ENCODE results near the gene DMD. TPM values are rescaled to one million over a fixed set of nuclear protein-coding genes. Genes with fewer than 3 reads are reported as not detected.

DMD gene
- total RNA-seq, 1 experiment from 2014 or later = 2.2 TPM

DNA sequence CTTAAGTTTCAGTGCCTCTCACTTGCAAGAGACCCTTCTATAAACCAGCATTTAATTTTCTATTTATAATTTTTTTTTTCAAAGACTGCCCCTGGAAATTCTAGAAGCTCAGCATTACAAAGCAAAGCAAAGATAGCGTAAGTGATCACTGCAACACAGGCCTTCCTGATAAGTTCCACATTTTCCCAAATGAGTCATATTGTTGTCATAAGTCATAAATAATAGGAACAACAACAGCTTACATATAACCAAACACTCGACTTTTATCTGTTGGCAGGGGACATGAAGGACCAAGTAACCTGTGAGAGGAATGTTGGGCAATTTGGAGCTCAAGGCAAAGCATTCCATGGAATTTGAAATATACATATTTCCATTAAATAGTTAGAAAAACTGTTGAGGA lies 815.5 kb downstream of the DMD start:
- TF ChIP-seq, protein P1, sequence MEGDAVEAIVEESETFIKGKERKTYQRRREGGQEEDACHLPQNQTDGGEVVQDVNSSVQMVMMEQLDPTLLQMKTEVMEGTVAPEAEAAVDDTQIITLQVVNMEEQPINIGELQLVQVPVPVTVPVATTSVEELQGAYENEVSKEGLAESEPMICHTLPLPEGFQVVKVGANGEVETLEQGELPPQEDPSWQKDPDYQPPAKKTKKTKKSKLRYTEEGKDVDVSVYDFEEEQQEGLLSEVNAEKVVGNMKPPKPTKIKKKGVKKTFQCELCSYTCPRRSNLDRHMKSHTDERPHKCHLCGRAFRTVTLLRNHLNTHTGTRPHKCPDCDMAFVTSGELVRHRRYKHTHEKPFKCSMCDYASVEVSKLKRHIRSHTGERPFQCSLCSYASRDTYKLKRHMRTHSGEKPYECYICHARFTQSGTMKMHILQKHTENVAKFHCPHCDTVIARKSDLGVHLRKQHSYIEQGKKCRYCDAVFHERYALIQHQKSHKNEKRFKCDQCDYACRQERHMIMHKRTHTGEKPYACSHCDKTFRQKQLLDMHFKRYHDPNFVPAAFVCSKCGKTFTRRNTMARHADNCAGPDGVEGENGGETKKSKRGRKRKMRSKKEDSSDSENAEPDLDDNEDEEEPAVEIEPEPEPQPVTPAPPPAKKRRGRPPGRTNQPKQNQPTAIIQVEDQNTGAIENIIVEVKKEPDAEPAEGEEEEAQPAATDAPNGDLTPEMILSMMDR (IDR thresholded peaks at IDR 0.05) = no peak
- no peak for TF ChIP-seq TCF7L2 (IDR thresholded peaks at IDR 0.05; ENCODE audit: low read depth, low read length)
- TF ChIP-seq SIN3A (IDR thresholded peaks at IDR 0.05; ENCODE audit: borderline replicate concordance, insufficient read depth, low read depth, low read length) = no peak
- TF ChIP-seq REST (IDR thresholded peaks at IDR 0.05; ENCODE audit: insufficient read depth in 1 of 2, low read depth in 2 of 2, low read length in 1 of 2) = no peak
- no peak for TF ChIP-seq POLR2AphosphoS5 (IDR thresholded peaks at IDR 0.05; ENCODE audit: low read depth, low read length)
- H3K4me3 ChIP-seq (ENCODE audit: low read depth in 2 of 2, low read length in 2 of 2) = no peak overlapping the region
- ATAC-seq (no peak), DNase-seq (ENCODE audit: low read depth, low spot score) (no peak)
- H3K4me1 ChIP-seq (ENCODE audit: control insufficient read depth, insufficient read depth, low read length) = no peaks in the 10 kb centered on the region
- no peak overlapping the region for H3K27ac ChIP-seq (ENCODE audit: low read length)
- no peaks in the 10 kb centered on the region for H3K36me3 ChIP-seq (ENCODE audit: control insufficient read depth, insufficient read depth, low read length)
- no peaks in the 10 kb centered on the region for H3K9me3 ChIP-seq (ENCODE audit: control insufficient read depth, insufficient read depth, low read depth, low read length)
- no peaks in the 10 kb centered on the region for H3K27me3 ChIP-seq (ENCODE audit: control insufficient read depth, insufficient read depth, low read length)
- BruUV-seq (replicated peaks) = no TSS peak
- ChIA-PET CTCF (no interaction called here), POLR2A (no interaction called here)
- intact Hi-C loops (cut with micrococcal nuclease; ENCODE audit: unreplicated experiment) (no loop called here), in situ Hi-C loops (cut with HindIII; ENCODE audit: low pct_unique_long_range_greater_than_20kb, low sequenced_read_pairs) (no loop called here)

DNA sequence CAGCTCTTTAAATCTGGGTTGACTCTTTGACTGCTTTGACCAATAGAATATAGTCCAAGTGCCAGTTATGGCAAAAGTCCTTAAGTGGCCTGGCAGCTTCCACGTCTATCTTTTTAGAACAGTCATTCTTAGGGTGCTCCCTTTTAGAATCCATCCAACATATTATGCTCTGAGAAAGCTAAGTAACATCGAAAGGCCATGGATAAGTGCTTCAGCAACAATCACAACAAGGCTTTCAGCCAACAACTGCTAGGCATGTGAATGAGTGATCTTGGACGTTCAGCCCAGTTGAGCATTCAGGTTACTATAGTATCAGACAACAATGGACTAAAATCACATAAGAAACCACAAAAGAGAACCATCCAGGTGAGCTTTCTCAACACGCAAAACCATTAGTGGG lies 818.7 kb downstream of the DMD start:
- no peak for ATAC-seq
- intact Hi-C loops (cut with micrococcal nuclease; ENCODE audit: unreplicated experiment) (no loop called here), in situ Hi-C loops (cut with HindIII; ENCODE audit: low pct_unique_long_range_greater_than_20kb, low sequenced_read_pairs) (no loop called here)
- H3K4me1 ChIP-seq (ENCODE audit: control insufficient read depth, insufficient read depth, low read length) = no peaks in the 10 kb centered on the region
- no peak for DNase-seq (ENCODE audit: low read depth, low spot score)
- H3K27ac ChIP-seq (ENCODE audit: low read length) = no peak overlapping the region
- no TSS peak for BruUV-seq (replicated peaks)
- H3K4me3 ChIP-seq (ENCODE audit: low read depth in 2 of 2, low read length in 2 of 2) = no peak overlapping the region
- no peaks in the 10 kb centered on the region for H3K9me3 ChIP-seq (ENCODE audit: control insufficient read depth, insufficient read depth, low read depth, low read length)
- H3K27me3 ChIP-seq (ENCODE audit: control insufficient read depth, insufficient read depth, low read length) = no peaks in the 10 kb centered on the region
- CTCF ChIA-PET = no interaction called here
- TF ChIP-seq, protein P1 (IDR thresholded peaks at IDR 0.05) = no peak
- TF ChIP-seq POLR2AphosphoS5 (IDR thresholded peaks at IDR 0.05; ENCODE audit: low read depth, low read length) (no peak), SIN3A (IDR thresholded peaks at IDR 0.05; ENCODE audit: borderline replicate concordance, insufficient read depth, low read depth, low read length) (no peak), TCF7L2 (IDR thresholded peaks at IDR 0.05; ENCODE audit: low read depth, low read length) (no peak), REST (IDR thresholded peaks at IDR 0.05; ENCODE audit: insufficient read depth in 1 of 2, low read depth in 2 of 2, low read length in 1 of 2) (no peak)
- POLR2A ChIA-PET = no interaction called here
- H3K36me3 ChIP-seq (ENCODE audit: control insufficient read depth, insufficient read depth, low read length) = no peaks in the 10 kb centered on the region

All from Panc1 (cell line).